Activated CD8-positive, alpha-beta memory T cell treated with anti-CD3 and anti-CD28 coated beads, Interleukin-2, amount 50 U/mL, for 4 hours (primary cell): ENCODE data around the gene TRHDE.
"Not testable (repeated sequence)": the region's sequence is repeated elsewhere in the genome, so short reads cannot be mapped to it uniquely, and the experiment has no call there.

ENCODE experiments used
- DNase-seq: peaks from one replicate; pipeline ENCODE4 v3.0.0-alpha.2; 2020

TRHDE gene

GRCh38 chr12:72453066-72453465 is 180.9 kb downstream of the TRHDE start:
- no peak for DNase-seq

GRCh38 chr12:72453550-72453949 is 181.4 kb downstream of the TRHDE start:
- DNase-seq = no peak

GRCh38 chr12:72464471-72464870 is 192.3 kb downstream of the TRHDE start:
- no peak for DNase-seq

- DNase-seq = no peak
Measured at GRCh38 chr12:72465155-72465554, 193.0 kb downstream of the TRHDE start.

GRCh38 chr12:72465940-72466630 is 193.9 kb downstream of the TRHDE start:
- no peak for DNase-seq

- DNase-seq = no peak
Measured at GRCh38 chr12:72467985-72468384, 195.8 kb downstream of the TRHDE start.

GRCh38 chr12:72468505-72468904 is 196.3 kb downstream of the TRHDE start:
- DNase-seq = no peak

GRCh38 chr12:72471806-72472205 is 199.6 kb downstream of the TRHDE start:
- no peak for DNase-seq

- DNase-seq = no peak
Measured at GRCh38 chr12:72472350-72472749, 200.2 kb downstream of the TRHDE start.

GRCh38 chr12:72476301-72476700 is 204.1 kb downstream of the TRHDE start:
- no peak for DNase-seq

GRCh38 chr12:72485017-72485701 is 213.0 kb downstream of the TRHDE start:
- DNase-seq = no peak

- no peak for DNase-seq
Measured at GRCh38 chr12:72491426-72491825, 219.3 kb downstream of the TRHDE start.

- no peak for DNase-seq
Measured at GRCh38 chr12:72493407-72493806, 221.2 kb downstream of the TRHDE start.

GRCh38 chr12:72498354-72498753 is 226.2 kb downstream of the TRHDE start:
- DNase-seq = no peak

- no peak for DNase-seq
Measured at GRCh38 chr12:72499244-72499643, 227.1 kb downstream of the TRHDE start.

GRCh38 chr12:72502546-72502945 is 230.4 kb downstream of the TRHDE start:
- no peak for DNase-seq

GRCh38 chr12:72505227-72505626 is 233.1 kb downstream of the TRHDE start:
- no peak for DNase-seq

- DNase-seq = no peak
Measured at GRCh38 chr12:72509891-72510290, 237.7 kb downstream of the TRHDE start.

GRCh38 chr12:72510772-72511171 is 238.6 kb downstream of the TRHDE start:
- no peak for DNase-seq

- DNase-seq = no peak
Measured at GRCh38 chr12:72511498-72511897, 239.3 kb downstream of the TRHDE start.

- no peak for DNase-seq
Measured at GRCh38 chr12:72511906-72512305, 239.7 kb downstream of the TRHDE start.

- not testable (repeated sequence) for DNase-seq
Measured at GRCh38 chr12:72520044-72520678, 248.0 kb downstream of the TRHDE start.

GRCh38 chr12:72521326-72521725 is 249.2 kb downstream of the TRHDE start:
- DNase-seq = no peak

GRCh38 chr12:72522411-72522810 is 250.2 kb downstream of the TRHDE start:
- no peak for DNase-seq
